ENCODE results near the gene BABAM1.

BABAM1 gene

DNA sequence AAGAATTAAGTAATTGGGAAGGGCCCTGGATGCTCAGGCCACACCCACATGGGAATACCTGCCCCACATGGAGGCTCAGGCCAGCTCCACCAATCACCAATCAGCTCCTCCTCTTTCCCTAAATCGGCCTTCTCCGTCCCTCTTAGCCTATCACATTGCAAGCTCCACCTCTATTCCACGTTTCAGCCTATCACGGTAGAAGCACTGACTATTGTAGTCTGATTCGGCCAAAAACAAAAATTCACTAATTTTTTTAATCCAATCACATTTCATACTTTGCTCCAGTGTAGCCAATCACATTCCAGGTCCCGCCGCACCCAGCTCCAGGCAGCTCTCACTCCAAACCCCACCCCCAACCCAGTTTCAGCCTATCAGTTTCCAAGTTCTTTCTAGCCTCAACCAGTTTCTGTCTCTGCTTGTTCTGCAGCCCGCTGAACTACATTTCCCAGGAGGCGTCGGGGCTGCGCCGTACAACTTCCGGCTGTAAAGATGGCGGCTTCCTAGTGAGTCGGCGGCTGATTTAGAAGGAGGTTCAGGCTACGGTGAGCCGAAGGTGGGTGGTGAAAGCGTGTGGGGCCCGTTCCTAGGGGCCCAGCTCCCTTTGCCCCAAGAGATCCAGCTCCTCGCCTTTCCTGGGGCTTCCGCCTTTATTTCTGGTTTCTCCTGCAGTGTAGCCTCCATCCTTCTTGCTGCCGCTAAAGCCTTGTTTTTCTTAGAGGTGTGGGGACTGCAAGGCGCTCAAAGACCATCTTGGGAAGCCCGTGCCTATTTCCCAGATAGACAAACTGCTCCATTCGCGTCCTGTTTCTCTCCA is at the start of gene BABAM1:
Gene BABAM1, plus strand, starts transcription at position 469 of the 814 bp plus-strand sequence. CDS start 1,364 bp downstream, outside the sequence.
- peak; percentile 89 to 97 (median 93) for DNase-seq

DNA sequence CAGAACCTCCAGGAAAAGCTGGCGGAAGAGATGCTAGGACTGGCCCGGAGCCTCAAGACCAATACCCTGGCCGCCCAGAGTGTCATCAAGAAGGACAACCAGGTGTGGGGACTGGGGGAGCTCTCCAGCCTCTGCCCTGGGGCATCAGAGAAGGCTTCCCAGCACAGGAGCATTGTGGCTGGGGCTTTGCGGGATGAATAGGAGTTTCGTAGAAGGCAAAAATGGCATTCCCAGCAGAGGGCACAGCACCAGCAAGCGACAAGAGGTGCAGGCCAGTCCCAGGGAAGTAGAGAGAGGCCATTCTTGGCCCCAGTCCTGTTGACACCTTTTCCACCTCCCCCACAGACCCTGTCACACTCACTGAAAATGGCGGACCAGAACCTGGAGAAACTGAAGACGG is 48.0 kb upstream of the BABAM1 start:
- DNase-seq, result no peak

DNA sequence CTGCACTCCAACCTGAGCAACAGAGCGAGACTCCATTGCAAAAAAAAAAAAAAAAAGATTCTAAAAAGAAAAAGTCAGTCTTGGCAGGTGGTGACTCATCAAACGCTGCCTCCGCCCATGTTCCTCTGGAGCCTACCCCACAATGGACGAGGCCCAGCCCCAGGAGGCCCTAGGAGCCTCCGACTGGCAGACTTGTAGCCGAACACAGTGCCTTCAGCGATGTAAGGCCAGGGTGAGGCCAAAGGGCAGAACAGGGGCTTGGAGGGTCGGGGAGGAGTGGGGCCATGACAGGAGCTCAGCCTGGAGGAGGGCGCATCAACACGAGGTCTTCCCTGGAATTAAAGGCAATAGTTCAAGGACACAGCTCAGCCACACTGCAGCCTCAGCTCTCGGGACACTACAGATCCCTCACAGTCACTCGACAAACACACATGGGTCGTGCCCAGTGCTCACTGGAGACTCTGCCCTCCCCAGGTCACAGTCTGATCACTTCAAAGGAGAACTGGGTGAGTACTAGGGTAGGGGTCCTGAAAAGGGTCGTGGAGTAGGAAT is 47.0 kb upstream of the BABAM1 start:
- no peak for DNase-seq

DNA sequence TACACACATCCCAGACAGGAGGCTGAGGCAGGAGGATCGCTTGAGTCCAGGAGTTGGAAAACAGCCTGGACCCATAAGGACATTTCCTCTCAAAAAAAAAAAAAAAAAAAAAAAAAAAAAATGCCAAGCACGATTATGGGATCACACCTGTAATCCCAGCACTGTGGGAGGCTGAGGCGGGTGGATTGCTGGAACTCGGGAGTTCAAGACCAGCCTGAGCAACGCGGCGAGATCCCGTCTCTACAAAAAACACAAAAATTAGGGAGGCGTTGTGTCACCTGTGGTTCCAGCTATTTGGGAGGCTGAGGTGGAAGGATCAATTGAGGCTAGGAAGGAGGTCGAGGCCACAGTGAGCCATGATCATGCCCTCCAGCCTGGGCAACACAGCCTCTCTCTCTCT is 42.2 kb upstream of the BABAM1 start:
- no peak for DNase-seq

DNA sequence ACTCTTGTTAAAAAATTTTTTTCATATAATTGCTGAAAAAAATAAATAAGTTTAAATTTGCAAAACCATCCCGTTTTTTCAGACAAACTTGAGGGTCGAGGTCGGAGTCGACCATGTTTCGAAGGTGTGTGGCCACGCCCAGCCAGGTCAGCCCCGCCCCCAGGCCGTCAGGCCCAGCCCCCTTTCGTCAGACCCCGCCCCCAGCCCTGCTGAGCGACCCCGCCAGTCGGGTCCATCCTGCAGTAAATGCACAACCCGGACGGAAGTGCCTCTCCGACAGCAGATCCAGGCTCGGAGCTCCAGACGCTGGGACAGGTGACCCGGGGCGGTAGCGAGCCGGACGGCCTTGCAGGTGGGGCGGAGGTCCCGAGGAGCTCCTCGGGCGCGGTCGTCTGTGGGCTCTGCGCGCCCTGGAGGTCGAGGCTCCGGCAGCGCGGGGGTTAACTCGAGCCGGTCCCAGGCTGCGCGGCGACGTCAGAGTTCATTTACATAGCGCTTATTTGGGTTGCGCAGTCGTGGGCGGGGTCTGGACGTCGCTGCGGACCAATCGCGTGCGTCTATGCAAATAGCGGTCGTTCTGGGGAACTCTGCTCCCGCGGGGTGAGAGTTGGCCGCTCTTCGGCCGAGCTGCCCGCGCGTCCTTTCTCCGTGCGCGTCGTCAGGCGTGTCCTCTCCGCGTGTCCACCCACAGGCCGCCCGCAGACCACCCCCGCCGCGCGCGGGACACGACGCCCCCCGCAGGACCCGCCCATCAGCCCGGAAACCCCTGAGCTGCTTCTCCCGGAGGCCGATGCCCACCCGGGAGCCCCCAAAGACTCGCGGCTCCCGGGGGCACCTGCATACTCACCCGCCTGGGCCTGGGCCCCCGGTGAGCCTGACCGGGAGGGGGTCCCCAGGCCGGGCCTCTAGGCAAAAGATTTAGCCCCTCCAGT is 41.0 kb upstream of the BABAM1 start, which contains the start of gene OCEL1:
Gene OCEL1, plus strand, starts transcription at position 225 of the 932 bp plus-strand sequence. Its CDS starts 22 bp downstream, at position 247.
- DNase-seq, result peak; percentile 91 to 98 (median 97)

DNA sequence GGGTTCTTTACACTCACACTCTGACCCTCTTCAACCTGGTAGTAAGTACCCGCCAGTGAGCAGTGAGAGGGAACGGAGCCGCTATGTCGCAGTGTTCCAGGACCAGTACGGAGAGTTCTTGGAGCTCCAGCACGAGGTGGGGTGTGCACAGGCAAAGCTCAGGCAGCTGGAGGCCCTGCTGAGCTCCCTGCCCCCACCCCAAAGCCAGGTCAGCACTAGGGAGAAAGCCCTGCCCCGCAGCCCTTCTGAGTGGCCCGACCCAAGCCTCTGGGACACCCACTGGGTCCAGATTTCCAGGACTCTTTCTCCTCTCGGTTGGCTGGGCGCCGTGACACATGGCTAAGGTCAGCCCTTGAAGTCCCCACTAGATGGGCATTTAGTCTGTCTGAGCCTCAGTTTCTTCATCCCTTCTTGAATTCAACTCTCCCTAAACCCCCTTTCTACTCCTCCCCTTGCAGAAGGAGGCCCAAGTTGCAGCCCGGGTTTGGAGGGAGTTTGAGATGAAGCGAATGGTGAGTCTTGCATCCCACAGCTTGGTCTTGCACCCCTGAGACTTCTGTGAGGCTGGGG is 39.4 kb upstream of the BABAM1 start:
- DNase-seq, result no peak

DNA sequence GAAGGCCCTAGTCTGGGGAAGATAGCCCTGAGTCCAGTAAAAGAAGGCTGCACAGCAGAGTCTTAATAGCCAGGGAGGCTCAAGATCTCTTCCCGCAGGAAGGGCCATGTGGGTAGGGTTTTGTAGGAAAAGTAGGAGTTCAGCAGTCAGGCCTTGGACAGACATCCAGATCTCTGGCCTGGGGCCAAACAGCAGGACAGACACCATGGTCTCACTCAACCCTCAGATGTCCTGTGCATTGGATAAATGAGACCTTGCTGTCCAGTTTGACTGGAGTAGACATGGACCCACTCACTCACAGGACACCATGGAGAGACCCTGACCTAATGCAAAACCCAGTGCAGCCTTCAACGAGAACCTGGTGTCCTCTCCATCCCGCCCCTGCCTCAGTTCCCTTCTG is 37.4 kb upstream of the BABAM1 start:
- no peak for DNase-seq

DNA sequence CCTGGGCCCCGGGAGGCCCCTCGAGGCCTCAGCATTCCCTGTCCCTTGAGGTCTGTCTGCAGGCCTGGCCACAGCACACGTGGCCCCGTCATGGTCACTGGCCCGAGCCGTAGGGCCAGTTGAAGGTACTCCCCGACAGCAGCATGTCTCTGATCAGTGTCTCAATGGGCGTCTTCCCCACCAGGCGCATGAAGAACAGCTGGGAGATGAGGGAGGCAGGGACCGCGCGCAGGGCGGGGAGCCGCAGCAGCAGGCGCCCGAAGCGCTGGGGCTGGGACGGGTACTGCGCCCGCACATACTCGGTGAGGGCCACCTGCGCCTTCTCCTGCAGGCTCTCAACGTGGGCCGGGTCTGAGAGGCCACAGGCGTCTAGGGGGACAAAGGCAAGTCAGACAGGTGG is 35.0 kb upstream of the BABAM1 start:
- no peak for DNase-seq

DNA sequence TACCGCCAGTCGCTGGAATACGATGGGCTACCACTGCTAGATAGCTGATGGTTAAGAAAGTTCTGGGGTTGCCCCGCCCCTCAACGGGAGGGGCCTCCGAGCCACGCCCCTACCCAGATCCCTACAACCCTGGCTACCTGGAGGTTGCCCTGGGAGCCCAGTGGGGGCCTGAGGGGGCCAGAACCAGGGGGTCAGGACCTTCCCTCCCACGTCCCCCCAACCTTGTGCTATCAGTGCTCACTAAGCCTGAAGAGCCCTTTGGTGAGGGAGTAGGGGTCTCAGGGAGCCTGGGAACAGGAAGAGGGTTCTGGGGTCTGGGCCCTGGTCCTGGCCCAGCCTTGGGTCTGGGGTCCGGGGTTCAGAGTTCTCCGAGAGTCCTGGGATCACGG is 32.3 kb upstream of the BABAM1 start:
- peak; percentile 32 to 66 (median 62) for DNase-seq

DNA sequence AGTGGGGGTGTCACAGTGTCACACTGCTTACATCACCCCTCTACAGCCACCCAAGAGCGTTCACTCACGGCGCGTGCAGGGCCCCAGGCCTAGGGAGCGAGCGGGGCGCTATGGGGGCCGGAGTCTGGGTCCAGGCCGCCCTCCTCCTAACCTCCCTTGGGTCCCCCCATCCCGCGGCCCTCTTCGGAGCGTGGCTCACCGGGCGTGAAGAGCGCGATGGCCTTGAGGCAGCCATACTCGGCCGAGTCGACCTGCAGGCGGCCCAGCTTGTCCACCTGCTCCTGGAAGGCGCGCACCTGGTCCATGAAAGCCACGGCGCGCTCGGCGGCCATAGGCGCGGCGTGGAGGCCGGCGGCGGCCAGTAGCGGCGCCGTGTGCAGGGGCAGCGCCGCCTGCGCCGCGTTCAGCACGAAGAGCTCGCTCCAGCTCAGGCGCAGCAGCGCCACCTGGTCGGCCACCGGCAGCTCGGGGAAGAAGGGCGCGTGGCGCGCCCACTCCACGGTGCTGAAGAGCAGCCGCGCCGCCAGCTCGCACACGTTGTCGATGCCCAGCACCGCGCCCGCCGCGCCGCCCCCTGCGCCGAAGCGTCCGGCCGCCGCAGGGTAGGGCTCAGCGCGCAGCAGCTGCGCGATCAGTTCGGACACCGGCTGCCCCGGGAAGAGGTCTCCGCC is 31.8 kb upstream of the BABAM1 start:
- DNase-seq, result peak; percentile 37 to 86 (median 84)

DNA sequence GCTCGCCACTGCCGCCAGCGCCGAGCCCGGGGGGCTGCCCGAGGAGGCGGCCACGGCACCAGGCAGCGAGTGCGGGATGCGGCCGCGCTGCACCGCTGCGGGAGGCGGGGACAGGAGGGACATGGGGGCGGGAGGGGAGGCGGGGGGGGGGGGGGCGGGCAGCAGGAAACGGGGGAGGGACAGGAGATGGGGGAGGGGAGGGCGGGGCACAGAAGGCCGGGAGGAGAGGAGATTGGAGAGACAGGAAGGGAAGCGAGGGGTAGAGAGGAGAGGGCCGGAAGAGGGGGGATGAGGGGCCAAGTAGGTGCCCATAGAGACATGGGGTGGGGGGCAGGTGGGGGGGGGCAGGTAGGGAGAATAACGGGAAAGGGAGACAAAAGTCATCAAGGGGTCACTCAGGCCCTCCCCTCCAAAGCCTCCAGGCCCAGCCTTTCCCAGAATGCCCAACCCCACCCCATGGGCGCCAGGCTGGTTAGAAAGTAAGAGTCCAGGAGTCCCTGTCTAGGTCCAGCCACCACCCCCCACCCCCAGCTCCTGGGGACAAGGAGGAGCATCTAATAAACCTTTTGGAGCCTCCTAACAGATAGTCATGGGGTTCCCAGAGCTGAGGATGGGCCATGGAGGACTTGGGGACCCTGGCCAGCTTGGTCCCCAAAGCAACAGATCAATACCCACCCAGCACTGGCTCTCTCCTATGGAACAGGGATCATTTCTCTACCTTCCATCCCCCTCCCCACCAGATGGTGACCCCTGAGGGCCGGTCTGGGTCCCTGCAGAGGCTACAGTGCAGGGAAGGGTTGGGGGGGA is 31.1 kb upstream of the BABAM1 start:
- DNase-seq, result peak in 2 of 3 experiments; percentile 9 to 84

DNA sequence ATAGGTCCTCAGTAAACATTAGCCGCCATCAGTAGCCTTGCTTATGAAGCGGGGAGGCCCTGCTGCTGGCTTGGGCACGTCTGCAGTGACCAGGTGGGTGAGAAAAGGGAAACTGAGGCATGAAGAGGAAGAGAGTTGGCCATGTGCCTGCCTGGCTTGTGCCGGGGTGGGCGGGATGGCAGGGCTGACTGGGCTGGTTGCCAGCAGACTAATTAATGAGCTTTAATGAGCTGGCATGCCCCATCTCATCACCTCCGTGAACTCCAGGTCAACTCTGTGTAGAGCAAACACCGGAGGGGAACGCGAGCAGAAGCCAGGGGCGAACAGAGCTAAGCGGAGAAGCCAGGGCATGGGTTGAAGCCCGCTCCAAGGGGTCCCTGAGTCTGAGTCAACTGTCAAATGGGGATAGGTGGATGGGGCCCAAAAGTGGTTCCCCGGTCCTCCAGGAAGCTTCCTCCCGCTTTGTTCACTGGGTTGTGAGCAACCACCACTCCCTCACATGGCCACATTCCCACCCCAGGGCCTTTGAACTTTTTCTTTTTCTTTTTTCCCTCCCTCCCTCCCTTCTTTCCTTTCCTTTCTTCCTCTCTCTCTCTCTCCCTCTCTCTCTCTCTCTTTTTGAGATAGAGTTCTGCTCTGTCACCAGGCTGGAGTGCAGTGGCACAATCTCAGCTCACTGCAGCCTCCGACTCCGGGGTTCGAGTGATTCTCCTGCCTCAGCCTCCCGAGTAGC is 30.3 kb upstream of the BABAM1 start:
- DNase-seq, result peak in 1 of 3 experiments; percentile 13

DNA sequence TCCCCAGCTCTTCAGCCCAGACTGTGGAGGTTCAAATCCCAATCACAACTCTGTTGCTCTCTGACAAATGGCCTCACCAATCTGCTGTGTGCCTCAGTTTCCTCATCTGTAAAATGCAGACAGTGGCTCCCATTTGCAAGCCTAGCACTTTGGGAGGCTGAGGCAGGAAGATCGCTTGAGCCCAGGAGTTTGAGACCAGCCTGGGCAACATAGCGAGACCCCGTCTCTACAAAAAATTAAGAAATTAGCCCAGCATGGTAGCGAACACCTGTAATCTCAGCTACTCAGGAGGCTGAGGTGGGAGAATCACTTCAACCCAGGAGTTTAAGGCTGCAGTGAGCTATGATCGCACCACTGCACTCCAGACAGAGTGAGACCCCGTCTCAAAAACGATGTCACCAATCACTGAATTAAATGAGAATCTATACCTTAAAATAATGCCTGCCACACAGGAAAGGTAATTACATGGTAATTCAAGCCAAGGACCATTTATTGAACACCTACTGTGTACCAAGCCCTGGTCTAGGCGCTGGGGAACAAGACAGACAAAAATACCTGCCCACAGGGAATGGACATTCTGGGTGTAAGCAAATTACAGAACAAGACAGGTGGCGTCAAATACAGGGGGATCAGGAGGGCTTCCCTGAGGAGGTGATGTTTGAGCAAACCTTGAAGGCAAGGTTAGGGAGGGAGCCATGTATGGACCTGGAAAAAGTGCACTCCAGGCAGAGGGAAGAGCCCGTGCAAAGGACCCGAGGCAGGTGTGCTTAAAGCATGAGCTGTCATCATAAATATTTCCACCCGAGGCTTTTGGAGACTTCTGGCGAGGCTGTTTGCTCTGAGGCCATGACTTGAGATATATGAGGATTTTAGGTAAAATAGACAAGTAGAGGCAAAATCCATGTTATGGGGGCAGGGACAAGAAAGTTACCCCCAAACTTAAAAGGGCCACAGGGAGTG is 29.2 kb upstream of the BABAM1 start:
- no peak for DNase-seq

DNA sequence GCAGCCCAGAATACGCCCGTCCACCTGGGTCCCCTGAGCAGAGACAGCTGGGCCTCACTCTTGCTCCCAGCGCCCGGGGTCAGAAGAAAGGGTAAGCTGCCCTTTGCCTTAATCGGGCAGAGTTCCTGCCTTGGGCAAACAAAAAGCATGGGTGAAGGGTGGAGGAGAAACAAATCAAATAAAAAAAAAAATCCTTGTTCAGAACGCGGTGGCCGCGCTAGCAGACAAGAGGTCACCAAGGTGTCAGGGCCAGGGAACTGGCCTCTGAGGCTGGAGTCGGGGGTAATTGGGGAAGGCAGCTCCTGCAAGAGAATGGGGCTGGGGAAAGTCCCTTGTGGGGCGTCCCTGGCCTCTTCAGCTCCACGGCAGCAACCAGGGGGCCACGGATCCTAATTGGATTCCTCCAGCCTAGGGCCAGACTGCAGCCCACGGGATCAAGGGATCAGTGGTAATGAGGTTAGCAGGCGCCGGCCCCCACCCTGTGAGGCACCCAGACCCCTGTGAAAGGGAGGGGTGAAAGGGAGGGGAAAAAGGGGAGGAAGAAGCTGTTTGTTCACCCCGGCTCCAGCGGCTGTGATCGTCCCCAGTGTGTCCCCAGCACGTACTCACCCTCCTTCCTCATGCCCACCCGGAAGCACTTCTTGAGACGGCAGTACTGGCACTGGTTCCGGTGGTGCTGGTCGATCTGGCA is 27.0 kb upstream of the BABAM1 start:
- no peak for DNase-seq

DNA sequence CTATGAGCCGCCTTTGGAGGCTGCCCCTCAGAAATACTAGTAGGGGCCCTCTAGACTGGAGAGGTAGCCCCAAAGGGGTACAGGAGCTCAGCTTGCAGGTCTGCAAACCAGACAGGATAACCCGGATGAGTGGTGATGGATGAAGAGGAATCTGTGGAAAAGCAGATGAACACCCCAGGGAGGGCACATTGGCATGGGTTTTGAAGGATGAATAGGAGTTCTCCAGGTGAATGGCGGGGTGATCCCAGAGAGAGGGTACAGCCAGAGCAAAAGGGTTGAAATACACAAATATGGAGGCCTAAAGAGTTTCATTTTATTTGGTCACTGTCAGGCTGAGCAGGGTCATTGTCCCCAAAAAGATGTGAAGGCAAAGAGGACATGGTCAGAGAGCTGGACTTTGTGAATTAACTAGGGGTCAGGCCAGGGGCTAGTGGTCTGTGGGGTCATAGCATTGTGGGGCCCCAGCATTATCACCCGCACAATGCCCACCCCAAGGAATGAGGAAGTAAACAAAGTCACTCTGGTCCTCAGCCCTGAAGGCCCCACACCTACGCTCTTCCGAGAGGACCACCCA is 26.3 kb upstream of the BABAM1 start:
- no peak for DNase-seq

DNA sequence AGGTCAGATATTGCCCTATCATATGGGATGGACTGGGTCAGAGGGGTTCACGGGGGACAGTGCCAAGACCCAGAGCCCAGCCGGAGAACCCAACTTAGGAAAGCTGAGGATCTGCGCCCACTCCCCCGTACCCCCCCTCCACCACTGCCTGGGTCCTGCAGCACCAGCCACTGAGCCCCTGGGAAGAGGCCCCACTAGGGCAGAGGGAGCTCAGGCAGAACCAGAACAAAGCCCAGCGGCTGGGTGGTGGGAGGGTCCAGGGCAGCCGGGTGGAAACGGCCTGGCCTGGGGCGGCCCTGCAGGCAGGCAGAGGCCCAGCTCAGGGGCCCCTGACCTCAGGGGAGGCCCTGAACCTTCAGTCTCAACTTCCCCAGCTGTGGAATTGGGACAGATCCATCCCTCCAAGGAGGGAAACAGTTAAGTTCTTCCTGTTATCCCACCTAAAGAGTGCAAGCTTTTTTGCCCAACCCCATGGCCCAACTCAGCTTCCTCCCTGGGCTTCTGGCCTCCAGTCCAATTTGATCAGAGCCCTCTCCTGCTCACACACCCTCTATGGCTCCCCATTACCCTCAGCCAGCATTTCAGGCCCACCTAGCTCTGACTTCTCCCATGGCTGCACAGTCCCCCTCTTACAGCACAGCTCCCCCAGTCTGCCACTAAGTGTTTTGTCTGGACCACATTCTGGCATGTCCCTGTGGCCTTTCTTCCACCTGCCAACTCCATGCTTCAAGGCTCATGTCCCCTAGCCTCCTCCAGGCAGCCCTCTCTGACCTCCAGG is 24.6 kb upstream of the BABAM1 start:
- no peak for DNase-seq

DNA sequence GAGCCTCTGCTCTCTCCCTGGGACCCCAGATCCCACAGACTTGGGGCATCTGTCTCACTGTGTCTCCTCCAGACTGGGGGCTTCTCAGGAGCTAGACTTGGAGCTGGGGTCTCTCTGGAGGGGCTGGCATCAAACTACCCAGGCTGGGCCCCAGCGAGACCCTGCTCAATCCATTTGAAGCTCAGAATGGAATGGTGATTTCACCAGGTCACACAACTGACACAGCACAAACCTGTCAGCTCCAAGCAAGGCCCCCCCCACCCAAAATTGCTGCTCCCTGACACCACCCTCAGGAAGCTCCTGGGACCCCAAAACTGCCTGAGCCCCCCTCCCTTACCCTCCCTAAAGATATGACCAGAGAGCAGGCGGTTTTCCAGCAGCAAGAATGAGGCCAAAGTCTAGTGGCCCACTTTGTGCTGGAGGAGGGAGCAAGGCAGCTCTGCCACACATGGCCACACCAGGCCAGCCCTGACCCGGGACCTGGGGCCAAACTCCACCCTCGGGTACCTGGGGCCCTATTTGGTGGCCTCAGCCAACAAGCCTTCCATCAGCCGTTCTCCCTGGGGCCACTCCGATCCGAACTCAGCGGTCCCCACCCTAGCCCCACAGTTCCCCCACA is 23.9 kb upstream of the BABAM1 start:
- DNase-seq, result no peak
